ENCODE measurements around the gene MRGPRX4. TPM values are rescaled to one million over a fixed set of nuclear protein-coding genes. Genes with fewer than 3 reads are reported as not detected.

MRGPRX4 gene
- total RNA-seq, 1 donor from 2014 or later, result not detected

- no peaks in the 10 kb centered on the region for H3K36me3 Mint-ChIP-seq (ENCODE audit: unreplicated experiment)
- H3K4me3 Mint-ChIP-seq (ENCODE audit: unreplicated experiment), result no peak overlapping the region
- TF ChIP-seq CTCF (IDR thresholded peaks at IDR 0.05; ENCODE audit: partially characterized antibody, unreplicated experiment), result no peak
- H3K9me3 Mint-ChIP-seq (ENCODE audit: unreplicated experiment), result no peaks in the 10 kb centered on the region
- no peak overlapping the region for H3K27ac Mint-ChIP-seq (ENCODE audit: unreplicated experiment)
- no peaks in the 10 kb centered on the region for H3K4me1 Mint-ChIP-seq (ENCODE audit: low read depth, unreplicated experiment)
- no peaks in the 10 kb centered on the region for H3K27me3 Mint-ChIP-seq (ENCODE audit: unreplicated experiment)
- no peak for DNase-seq
Measured at GRCh38 chr11:18204771-18205170, 32.1 kb downstream of the MRGPRX4 start.

GRCh38 chr11:18209058-18209457 is 36.4 kb downstream of the MRGPRX4 start:
- Mint-ChIP-seq H3K4me3 (ENCODE audit: unreplicated experiment) (no peak overlapping the region), H3K9me3 (ENCODE audit: unreplicated experiment) (no peaks in the 10 kb centered on the region), H3K27me3 (ENCODE audit: unreplicated experiment) (no peaks in the 10 kb centered on the region), H3K4me1 (ENCODE audit: low read depth, unreplicated experiment) (peaks cover 2% of the 10 kb centered on the region), H3K27ac (ENCODE audit: unreplicated experiment) (no peak overlapping the region), H3K36me3 (ENCODE audit: unreplicated experiment) (no peaks in the 10 kb centered on the region)
- no peak for DNase-seq
- TF ChIP-seq CTCF (IDR thresholded peaks at IDR 0.05; ENCODE audit: partially characterized antibody, unreplicated experiment), result no peak

- H3K9me3 Mint-ChIP-seq (ENCODE audit: unreplicated experiment), result peaks cover 7% of the 10 kb centered on the region
- no peak for DNase-seq
- H3K27ac Mint-ChIP-seq (ENCODE audit: unreplicated experiment), result no peak overlapping the region
Measured at GRCh38 chr11:18221274-18221876, 48.7 kb downstream of the MRGPRX4 start.

GRCh38 chr11:18222814-18223421 is 50.3 kb downstream of the MRGPRX4 start:
- Mint-ChIP-seq H3K9me3 (ENCODE audit: unreplicated experiment) (peaks cover 7% of the 10 kb centered on the region), H3K27ac (ENCODE audit: unreplicated experiment) (no peak overlapping the region), H3K27me3 (ENCODE audit: unreplicated experiment) (peaks cover 2% of the 10 kb centered on the region), H3K4me3 (ENCODE audit: unreplicated experiment) (no peak overlapping the region), H3K4me1 (ENCODE audit: low read depth, unreplicated experiment) (no peaks in the 10 kb centered on the region), H3K36me3 (ENCODE audit: unreplicated experiment) (peaks cover 4% of the 10 kb centered on the region)
- DNase-seq, result no peak
- TF ChIP-seq CTCF (IDR thresholded peaks at IDR 0.05; ENCODE audit: partially characterized antibody, unreplicated experiment), result no peak

More at GRCh38 chr11:18221274-18221876, 48.7 kb downstream of the MRGPRX4 start:
- Mint-ChIP-seq H3K4me1 (ENCODE audit: low read depth, unreplicated experiment) (no peaks in the 10 kb centered on the region), H3K36me3 (ENCODE audit: unreplicated experiment) (peaks cover 4% of the 10 kb centered on the region), H3K4me3 (ENCODE audit: unreplicated experiment) (no peak overlapping the region), H3K27me3 (ENCODE audit: unreplicated experiment) (peaks cover 2% of the 10 kb centered on the region)
- no peak for TF ChIP-seq CTCF (IDR thresholded peaks at IDR 0.05; ENCODE audit: partially characterized antibody, unreplicated experiment)

Other genes with a start within 250 kb of the MRGPRX4 start
- gene SERGEF, start 159.8 kb upstream of the MRGPRX4 start, total RNA-seq (ENCODE audit: unreplicated experiment), result 42.5 TPM
- gene TPH1, start 126.6 kb upstream of the MRGPRX4 start, total RNA-seq (ENCODE audit: unreplicated experiment), result 0.83 TPM
- gene SAAL1, start 66.8 kb upstream of the MRGPRX4 start, total RNA-seq (ENCODE audit: unreplicated experiment), result 32.4 TPM
- gene MRGPRX3, start 40.3 kb upstream of the MRGPRX4 start, total RNA-seq (ENCODE audit: unreplicated experiment), result not detected
- not detected for gene SAA4, start 64.0 kb downstream of the MRGPRX4 start, total RNA-seq (ENCODE audit: unreplicated experiment)
- gene SAA2, start 75.8 kb downstream of the MRGPRX4 start, total RNA-seq (ENCODE audit: unreplicated experiment), result 0.44 TPM
- not detected for gene SAA1, start 93.4 kb downstream of the MRGPRX4 start, total RNA-seq (ENCODE audit: unreplicated experiment)
- 17.9 TPM for gene HPS5, start 149.3 kb downstream of the MRGPRX4 start, total RNA-seq (ENCODE audit: unreplicated experiment)
- 26.5 TPM for gene GTF2H1, start 149.7 kb downstream of the MRGPRX4 start, total RNA-seq (ENCODE audit: unreplicated experiment)
- gene LDHA, start 221.7 kb downstream of the MRGPRX4 start, total RNA-seq (ENCODE audit: unreplicated experiment), result 112 TPM
- gene LDHC, start 239.5 kb downstream of the MRGPRX4 start, total RNA-seq (ENCODE audit: unreplicated experiment), result not detected